GM12892 (cell line): Measurements from ENCODE around the gene APOBEC4.

Experiments
- POLR2A ChIP-seq: IDR thresholded peaks from 2 replicates; pipeline ENCODE4 v1.6.1; 2011; ENCODE audit warnings: low read depth, low read length, control low read depth
- POLR2AphosphoS5 ChIP-seq: IDR thresholded peaks from 2 replicates; pipeline ENCODE4 v1.6.1; 2011; ENCODE audit warnings: low read depth, low read length, control low read depth

DNA sequence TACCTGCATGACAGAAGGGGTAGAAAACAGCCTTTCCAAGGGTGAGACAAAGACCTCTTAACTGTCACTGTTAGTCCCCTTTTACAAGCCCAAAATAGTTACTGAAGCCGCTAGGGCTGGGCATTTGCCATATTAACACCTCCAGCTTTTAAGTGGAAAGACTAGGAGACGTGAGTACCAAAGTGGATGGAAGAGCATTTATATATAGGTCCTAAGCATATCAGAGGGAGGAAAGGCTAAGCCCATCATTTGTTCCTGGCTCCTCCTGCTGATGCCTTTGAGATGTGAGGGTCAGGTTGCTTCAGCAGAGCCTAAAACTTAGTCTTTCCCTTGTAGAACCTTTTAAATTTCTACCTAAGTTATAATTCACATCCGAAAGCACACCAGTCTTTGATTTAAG lies 25.7 kb upstream of the APOBEC4 start:
- no peak for TF ChIP-seq POLR2A
- TF ChIP-seq POLR2AphosphoS5: no peak
